Right ventricle myocardium superior (tissue), 1 donor: ENCODE results near the gene MTCH1. TPM values are rescaled to one million over a fixed set of nuclear protein-coding genes. Genes with fewer than 3 reads are reported as not detected.

Experiments used
- ATAC-seq: fragments of 200-7000 bp; cut with Tn5 transposase; one replicate; pipeline ENCODE4 v1.9.1; 2020; ENCODE audit warnings: mild to moderate bottlenecking; ENCODE audit not compliant: poor library complexity
- DNase-seq: peaks from one replicate; pipeline ENCODE4 v3.0.0-alpha.2; 2020
- intact Hi-C: fragments of 100-400 bp; cut with DNase I; formaldehyde crosslinking; loops from one replicate; pipeline ENCODE4 v1.11.2; 2022
- total RNA-seq: library from RNA; stranded (reverse); fragmentation: NEBNext Ultra II Directional; extraction: Animal tissue kit (Norgen Biotek cat#: 25700); gene quantifications from one replicate; pipeline ENCODE4 v1.2.1, GENCODE V29; 2021
- donor health status: DM: no; HTN: yes; CAD: no; lungs with severe emphysema.

The MTCH1 gene
- total RNA-seq, 1 donor from 2014 or later: 205 TPM

GRCh38 chr6:37019065-37019450 lies 33.1 kb upstream of the MTCH1 start:
- peak; percentile 6 for ATAC-seq
- intact Hi-C loops: loop anchor here (2.0 to 5.0 kb wide), 2 partner anchors 190 to 252 kb away; no protein-coding TSS in a partner anchor
- DNase-seq: no peak

- ATAC-seq (peak; percentile 97), DNase-seq (peak; percentile 94)
- intact Hi-C loops: loop anchor here (2.0 to 5.0 kb wide), 2 partner anchors 190 to 251 kb away; no protein-coding TSS in a partner anchor
Measured at GRCh38 chr6:37018198-37019064, 32.4 kb upstream of the MTCH1 start.

DNA sequence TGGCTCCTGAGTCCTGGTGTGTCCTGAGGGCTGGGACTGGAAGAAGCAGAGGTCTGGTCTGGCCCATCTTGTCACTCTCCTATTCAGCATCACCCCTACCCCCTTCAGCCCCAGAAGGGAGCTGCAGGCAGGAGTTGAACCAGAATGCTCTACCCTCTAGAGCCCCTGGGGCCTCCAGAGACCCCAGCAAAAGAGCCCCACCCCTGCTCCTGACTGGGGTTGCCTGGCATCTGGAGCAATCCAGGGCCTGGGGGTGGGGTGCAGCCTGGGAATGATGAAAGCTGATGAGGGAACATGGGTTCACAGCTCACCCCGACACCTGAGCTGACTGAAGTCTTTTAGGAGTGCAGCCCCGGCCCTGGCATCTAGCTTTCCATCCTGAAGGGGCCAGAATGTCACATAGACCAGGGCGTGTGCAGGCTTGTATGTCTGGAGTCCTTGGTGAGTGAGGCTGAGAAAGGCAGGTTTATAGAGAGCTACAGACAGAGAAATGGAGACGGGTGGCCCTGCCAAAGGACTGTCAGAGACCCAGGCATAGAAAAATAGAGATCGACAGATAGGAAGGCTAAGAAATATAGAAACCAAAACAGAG lies 31.7 kb upstream of the MTCH1 start:
- intact Hi-C loops: loop anchor here (2.0 to 5.0 kb wide), 2 partner anchors 191 to 250 kb away; no protein-coding TSS in a partner anchor

DNA sequence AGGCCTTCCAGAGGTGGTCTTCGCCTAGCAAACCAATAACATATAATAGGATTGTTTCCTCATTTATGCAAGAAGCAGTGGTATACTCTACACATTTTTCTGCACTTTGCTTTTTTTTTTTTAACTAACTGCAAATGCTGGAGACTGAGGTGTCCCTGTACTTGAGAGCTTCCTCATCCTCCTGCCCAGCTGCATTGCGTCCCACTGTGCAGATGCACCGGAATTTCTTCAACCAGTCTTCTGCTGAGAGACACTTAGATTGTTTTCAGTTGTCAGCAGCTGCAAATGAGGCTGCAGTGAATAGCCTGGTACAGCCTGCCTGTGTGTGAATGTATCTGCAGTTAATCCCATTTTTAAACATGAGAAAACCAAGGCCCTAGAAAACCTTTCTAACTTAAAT lies 31.0 kb upstream of the MTCH1 start:
- DNase-seq (no peak), ATAC-seq (no peak)
- intact Hi-C loops: loop anchor here (5.0 kb wide), 1 partner anchor 250 kb away; no protein-coding TSS in a partner anchor

More for the DNA sequence above, 31.7 kb upstream of the MTCH1 start:
- DNase-seq (no peak), ATAC-seq (peak; percentile 2)

DNA sequence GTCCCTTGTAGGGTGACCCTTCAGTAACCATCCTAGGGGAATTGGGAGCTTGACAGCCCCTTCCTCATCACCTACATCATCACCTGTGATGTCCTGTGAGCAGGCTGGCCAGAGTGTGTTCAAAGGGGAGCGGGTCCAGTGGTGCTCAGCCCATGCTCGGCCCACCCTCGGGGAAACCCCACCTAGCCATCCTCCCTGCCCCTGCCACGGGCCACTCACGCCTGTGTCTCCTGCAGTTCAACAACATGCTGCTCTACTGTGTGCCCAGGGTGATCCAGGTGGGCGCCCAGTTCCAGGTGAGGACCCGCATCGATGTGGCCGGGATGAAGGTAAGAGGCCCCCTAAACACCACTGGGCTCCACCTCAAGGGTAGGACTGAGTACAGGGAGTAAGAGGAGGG lies 29.5 kb upstream of the MTCH1 start:
- no peak for ATAC-seq
- intact Hi-C loops: loop anchor here (5.0 kb wide), 1 partner anchor 248 kb away; no protein-coding TSS in a partner anchor
- DNase-seq: no peak

GRCh38 chr6:37014667-37015066 lies 28.7 kb upstream of the MTCH1 start:
- ATAC-seq (no peak), DNase-seq (no peak)
- intact Hi-C loops: loop anchor here (5.0 kb wide), 1 partner anchor 247 kb away; no protein-coding TSS in a partner anchor

GRCh38 chr6:37013516-37014491 lies 27.8 kb upstream of the MTCH1 start:
- no peak for ATAC-seq
- no peak for DNase-seq
- intact Hi-C loops: no loop called here

DNA sequence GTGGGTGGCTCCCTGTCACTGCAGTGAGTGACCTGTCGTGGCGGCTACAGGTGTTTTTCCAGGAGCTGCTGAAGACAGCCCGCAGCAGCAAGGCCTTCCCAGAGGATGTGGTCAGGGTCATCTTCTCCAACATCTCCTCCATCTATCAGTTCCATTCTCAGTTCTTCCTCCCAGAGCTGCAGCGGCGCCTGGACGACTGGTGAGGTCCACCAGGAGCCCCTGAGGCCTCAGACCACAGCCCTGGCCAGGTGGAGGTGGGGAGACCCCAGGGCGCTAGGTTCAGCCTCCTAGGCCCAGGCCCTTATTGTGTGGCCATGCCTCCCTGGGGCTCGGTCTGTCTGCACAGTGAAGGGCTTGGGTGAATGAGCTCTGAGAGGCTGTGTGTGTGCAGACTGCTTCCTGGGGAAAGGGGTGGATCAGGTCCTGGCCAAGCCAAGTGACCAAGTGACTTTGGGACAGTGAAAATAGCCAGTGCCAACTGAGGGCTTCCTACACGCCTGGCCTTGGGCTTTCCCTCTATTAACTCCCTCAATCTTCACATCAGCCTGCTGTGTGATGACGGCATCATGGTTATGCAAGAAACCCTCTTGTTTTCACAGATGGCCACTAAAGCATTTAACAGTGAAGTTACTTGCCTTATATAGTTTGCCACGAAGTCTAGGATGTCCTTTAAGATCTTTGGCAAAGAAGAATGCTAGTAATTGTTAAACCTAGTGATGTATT lies 25.8 kb upstream of the MTCH1 start:
- DNase-seq: no peak
- no peak for ATAC-seq
- intact Hi-C loops: no loop called here

DNA sequence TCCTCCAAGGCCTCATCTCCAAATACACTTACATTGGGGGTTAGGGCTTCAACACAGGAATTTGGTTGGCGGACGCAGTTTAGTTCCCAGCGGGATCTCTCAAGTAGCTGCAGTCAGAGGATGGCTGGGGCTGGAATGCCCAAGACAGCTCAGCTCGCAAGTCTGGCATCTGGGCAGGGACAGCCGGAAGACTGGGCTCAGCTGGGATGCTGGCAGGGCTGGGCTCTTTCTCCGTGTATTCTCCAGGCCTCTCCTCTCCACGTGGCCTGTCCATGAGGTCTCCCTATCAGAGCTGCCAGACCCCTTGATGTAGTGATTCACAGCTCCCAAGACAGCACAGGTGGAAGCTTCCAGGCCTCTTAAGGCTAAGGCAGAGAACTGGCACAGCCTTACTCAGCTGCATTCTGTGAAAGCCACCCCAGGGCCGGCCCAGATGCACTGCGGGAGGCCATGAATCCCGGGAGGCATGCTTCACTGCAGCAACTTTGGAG lies 24.5 kb upstream of the MTCH1 start:
- ATAC-seq (no peak), DNase-seq (no peak)
- intact Hi-C loops: no loop called here

GRCh38 chr6:37008484-37009465 lies 22.8 kb upstream of the MTCH1 start:
- intact Hi-C loops: no loop called here
- DNase-seq (peak; percentile 61), ATAC-seq (peak; percentile 44)

DNA sequence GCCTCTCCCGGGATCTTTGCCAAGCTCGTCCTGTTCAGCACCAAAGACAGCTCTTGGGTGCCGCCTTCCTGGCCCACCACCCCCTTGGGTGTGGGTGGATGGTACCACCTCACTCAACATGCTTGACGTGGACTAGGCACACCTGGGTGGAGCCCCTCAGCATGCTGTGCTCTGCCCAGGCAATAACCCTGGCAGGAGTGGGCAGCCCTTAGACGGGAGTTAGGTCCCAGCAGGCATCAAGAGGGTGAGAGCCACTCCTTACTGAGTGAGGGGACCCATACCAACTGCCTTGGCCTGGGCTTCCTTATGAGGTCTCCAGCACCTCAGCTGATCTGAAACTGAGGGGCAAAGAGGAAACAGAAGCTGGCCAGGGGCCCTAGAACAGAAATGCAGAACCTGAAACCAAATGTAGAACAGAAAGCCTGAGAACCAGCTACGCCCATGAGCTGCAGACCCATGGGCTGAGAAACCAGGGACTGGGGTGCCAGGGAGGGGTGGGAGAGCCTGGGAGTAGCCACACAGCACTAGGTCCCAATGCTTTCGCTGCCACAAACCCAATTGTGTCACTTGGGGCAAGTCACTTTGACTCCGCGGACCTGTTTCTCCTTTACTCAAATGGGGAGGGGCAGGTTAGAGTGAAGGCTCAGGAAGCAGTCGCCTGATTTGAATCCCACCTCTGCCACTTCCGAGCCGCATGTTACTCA lies 21.5 kb upstream of the MTCH1 start:
- intact Hi-C loops: no loop called here
- ATAC-seq: peak; percentile 64
- peak; percentile 58 for DNase-seq

GRCh38 chr6:37006793-37007339 lies 20.9 kb upstream of the MTCH1 start:
- DNase-seq: no peak
- intact Hi-C loops: no loop called here
- peak; percentile 25 for ATAC-seq

GRCh38 chr6:37005827-37006567 lies 20.0 kb upstream of the MTCH1 start:
- ATAC-seq: no peak
- intact Hi-C loops: no loop called here
- no peak for DNase-seq

GRCh38 chr6:37005061-37005810 lies 19.2 kb upstream of the MTCH1 start, which contains the start of gene FGD2:
Gene FGD2, plus strand, starts transcription at chr6:37005655. Its CDS starts 163 bp downstream, at chr6:37005818.
- intact Hi-C loops: no loop called here
- DNase-seq (peak; percentile 61), ATAC-seq (peak; percentile 19)
